KMS-11 (cell line): ENCODE measurements around the gene UNC93B1.

Experiments
- H2AFZ ChIP-seq: fragments of 200-600 bp; sonication (generic); 2 replicates; pipeline ENCODE4 v1.6.1; 2016; ENCODE audit warnings: antibody characterized with exemption, mixed run types, low read depth
- H3K27ac ChIP-seq: fragments of 200-600 bp; sonication (generic); 2 replicates; pipeline ENCODE4 v1.6.1; 2016; ENCODE audit warnings: mild to moderate bottlenecking, mixed run types
- H3K27me3 ChIP-seq: fragments of 200-600 bp; sonication (generic); 2 replicates; pipeline ENCODE4 v1.6.1; 2017; ENCODE audit warnings: mild to moderate bottlenecking, low read depth, mixed run types, moderate library complexity; ENCODE audit not compliant: insufficient read depth
- H3K36me3 ChIP-seq: fragments of 200-600 bp; sonication (generic); 2 replicates; pipeline ENCODE4 v1.6.1; 2017; ENCODE audit warnings: mild to moderate bottlenecking, mixed run types; ENCODE audit not compliant: insufficient read depth
- H3K4me1 ChIP-seq: fragments of 200-600 bp; sonication (generic); 2 replicates; pipeline ENCODE4 v1.6.1; 2016; ENCODE audit warnings: mild to moderate bottlenecking, low read depth, mixed run types; ENCODE audit not compliant: poor library complexity, severe bottlenecking
- H3K4me2 ChIP-seq: fragments of 200-600 bp; sonication (generic); 2 replicates; pipeline ENCODE4 v1.7.0; 2016; ENCODE audit warnings: mild to moderate bottlenecking, mixed run types
- H3K4me3 ChIP-seq: fragments of 200-600 bp; sonication (generic); IDR thresholded peaks from 2 replicates; pipeline ENCODE4 v1.6.1; 2017; ENCODE audit warnings: low read depth, low read length, mixed read lengths; ENCODE audit not compliant: insufficient read depth
- H3K79me2 ChIP-seq: fragments of 200-600 bp; sonication (generic); 2 replicates; pipeline ENCODE4 v1.6.1; 2016; ENCODE audit warnings: low read depth, mixed run types; ENCODE audit not compliant: insufficient read depth
- H3K9ac ChIP-seq: fragments of 200-600 bp; sonication (generic); 2 replicates; pipeline ENCODE4 v1.6.1; 2016; ENCODE audit warnings: mild to moderate bottlenecking, mixed run types
- H4K20me1 ChIP-seq: fragments of 200-600 bp; sonication (generic); 2 replicates; pipeline ENCODE4 v1.6.1; 2016; ENCODE audit warnings: mild to moderate bottlenecking, mixed run types; ENCODE audit not compliant: insufficient read depth
- TF ChIP-seq, protein P1 (sequence below): fragments of 200-600 bp; sonication (generic); conservative IDR thresholded peaks from 2 replicates; pipeline ENCODE4 v1.6.1; 2017; ENCODE audit warnings: low read depth, mild to moderate bottlenecking, antibody characterized with exemption, low read length, moderate library complexity, mixed read lengths

The UNC93B1 gene

GRCh38 chr11:68004551-68005335, 846 bp upstream of the UNC93B1 start:
- H3K4me2 ChIP-seq: peak overlapping the region; percentile 89
- peak overlapping the region; percentile 55; the same call in 1 of the 2 replicates for H3K9ac ChIP-seq
- no peaks in the 10 kb centered on the region for H3K36me3 ChIP-seq
- no peaks in the 10 kb centered on the region for H4K20me1 ChIP-seq
- peak overlapping the region; percentile 48; the same call in 1 of the 2 replicates for H3K27ac ChIP-seq
- H3K79me2 ChIP-seq: no peaks in the 10 kb centered on the region
- TF ChIP-seq, protein P1, sequence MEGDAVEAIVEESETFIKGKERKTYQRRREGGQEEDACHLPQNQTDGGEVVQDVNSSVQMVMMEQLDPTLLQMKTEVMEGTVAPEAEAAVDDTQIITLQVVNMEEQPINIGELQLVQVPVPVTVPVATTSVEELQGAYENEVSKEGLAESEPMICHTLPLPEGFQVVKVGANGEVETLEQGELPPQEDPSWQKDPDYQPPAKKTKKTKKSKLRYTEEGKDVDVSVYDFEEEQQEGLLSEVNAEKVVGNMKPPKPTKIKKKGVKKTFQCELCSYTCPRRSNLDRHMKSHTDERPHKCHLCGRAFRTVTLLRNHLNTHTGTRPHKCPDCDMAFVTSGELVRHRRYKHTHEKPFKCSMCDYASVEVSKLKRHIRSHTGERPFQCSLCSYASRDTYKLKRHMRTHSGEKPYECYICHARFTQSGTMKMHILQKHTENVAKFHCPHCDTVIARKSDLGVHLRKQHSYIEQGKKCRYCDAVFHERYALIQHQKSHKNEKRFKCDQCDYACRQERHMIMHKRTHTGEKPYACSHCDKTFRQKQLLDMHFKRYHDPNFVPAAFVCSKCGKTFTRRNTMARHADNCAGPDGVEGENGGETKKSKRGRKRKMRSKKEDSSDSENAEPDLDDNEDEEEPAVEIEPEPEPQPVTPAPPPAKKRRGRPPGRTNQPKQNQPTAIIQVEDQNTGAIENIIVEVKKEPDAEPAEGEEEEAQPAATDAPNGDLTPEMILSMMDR: no peak
- H2AFZ ChIP-seq: peak overlapping the region; percentile 60
- no peaks in the 10 kb centered on the region for H3K27me3 ChIP-seq
- no peak overlapping the region for H3K4me3 ChIP-seq
- H3K4me1 ChIP-seq: peaks cover 74% of the 10 kb centered on the region

DNA sequence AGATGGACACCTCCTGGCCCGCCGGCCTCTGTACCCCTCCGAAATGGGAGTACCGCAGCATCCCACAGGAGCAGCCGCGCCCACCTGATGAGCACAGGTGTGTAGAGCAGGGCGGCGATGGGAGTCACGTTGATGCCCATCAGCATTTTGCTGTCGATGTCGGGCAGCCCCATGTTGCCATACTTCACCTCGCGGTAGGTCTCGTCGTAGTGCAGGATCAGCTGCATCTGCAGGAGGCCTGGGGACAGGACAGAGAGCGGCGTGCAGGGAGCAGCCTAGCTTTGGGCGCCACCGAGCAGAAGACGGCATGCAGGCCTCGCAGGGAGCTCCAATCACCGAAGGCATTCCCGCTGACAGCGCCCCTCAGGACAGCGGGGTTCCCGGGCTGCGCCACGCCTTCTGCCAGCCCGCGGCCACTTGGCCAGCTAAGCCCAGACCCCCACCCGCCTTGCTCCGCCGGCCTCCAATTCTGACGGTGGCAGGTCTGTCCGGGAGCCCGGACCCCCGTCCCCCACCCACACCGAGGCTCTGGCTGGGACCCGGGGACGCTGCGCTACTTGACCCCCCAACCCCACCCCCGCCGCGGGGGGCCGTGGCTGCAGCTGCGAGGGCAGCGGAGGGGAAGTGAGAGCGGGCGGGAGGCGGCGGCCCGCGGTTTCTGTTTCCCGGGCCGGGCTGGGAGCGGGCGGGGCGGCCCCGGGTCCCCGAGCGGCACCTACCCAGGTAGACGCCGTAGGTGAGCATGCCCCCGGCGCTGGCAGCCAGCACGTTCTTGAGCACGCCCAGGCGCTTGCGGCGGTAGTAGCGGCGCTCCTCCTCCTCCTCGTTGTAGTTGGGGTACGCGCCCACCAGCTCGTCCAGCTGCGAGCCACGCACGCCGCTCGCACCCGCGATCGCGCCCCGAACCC, 705 bp downstream of the UNC93B1 start:
- Histone ChIP-seq H3K27me3 (no peaks in the 10 kb centered on the region), H3K79me2 (no peaks in the 10 kb centered on the region), H3K4me2 (peak overlapping the region; percentile 57), H3K36me3 (no peaks in the 10 kb centered on the region), H3K4me1 (peaks cover 74% of the 10 kb centered on the region), H4K20me1 (no peaks in the 10 kb centered on the region), H3K27ac (peak overlapping the region; percentile 26; the same call in 1 of the 2 replicates), H3K4me3 (no peak overlapping the region), H3K9ac (peak overlapping the region; percentile 55; the same call in 1 of the 2 replicates), H2AFZ (no peak overlapping the region)
- TF ChIP-seq, protein P1: no peak

GRCh38 chr11:68002575-68002937, 1.3 kb downstream of the UNC93B1 start:
- Histone ChIP-seq H3K27ac (peak overlapping the region; percentile 26; the same call in 1 of the 2 replicates), H3K4me2 (peak overlapping the region; percentile 57), H2AFZ (no peak overlapping the region), H3K9ac (peak overlapping the region; percentile 37; the same call in 1 of the 2 replicates), H3K4me1 (peaks cover 74% of the 10 kb centered on the region), H3K79me2 (no peaks in the 10 kb centered on the region), H3K27me3 (no peaks in the 10 kb centered on the region), H4K20me1 (no peaks in the 10 kb centered on the region), H3K36me3 (no peaks in the 10 kb centered on the region), H3K4me3 (no peak overlapping the region)
- TF ChIP-seq, protein P1: no peak

GRCh38 chr11:67999704-68000103, 4.2 kb downstream of the UNC93B1 start:
- Histone ChIP-seq H3K27ac (no peak overlapping the region), H3K4me1 (peaks cover 79% of the 10 kb centered on the region)

More at GRCh38 chr11:67999704-68000103, 4.2 kb downstream of the UNC93B1 start:
- Histone ChIP-seq H3K9ac (no peak overlapping the region), H4K20me1 (no peaks in the 10 kb centered on the region), H3K4me2 (no peak overlapping the region), H3K79me2 (no peaks in the 10 kb centered on the region), H3K27me3 (no peaks in the 10 kb centered on the region), H3K36me3 (no peaks in the 10 kb centered on the region), H3K4me3 (no peak overlapping the region), H2AFZ (no peak overlapping the region)
- TF ChIP-seq, protein P1: no peak
